Sigmoid colon (tissue), 7 donors: ENCODE measurements around the gene SERINC3. TPM values are rescaled to one million over a fixed set of nuclear protein-coding genes. Genes with fewer than 3 reads are reported as not detected.

Source experiments
- DNase-seq: peaks from one replicate; pipeline ENCODE4 v3.0.0-alpha.2; 2019
- H3K27ac ChIP-seq, 4 donors: fragments of 200-600 bp; sonication (generic); one replicate each; pipeline ENCODE4 v1.5.1; 2016 to 2019; ENCODE audit warnings: mild to moderate bottlenecking in 1 of 4
- H3K27me3 ChIP-seq, 3 donors: fragments of 200-600 bp; sonication (generic); one replicate each; pipeline ENCODE4 v1.5.1; 2019; ENCODE audit warnings: mild to moderate bottlenecking in 1 of 3
- H3K36me3 ChIP-seq, 4 donors: fragments of 200-600 bp; sonication (generic); one replicate each; pipeline ENCODE4 v1.5.1; 2016 to 2019
- H3K4me1 ChIP-seq, 4 donors: fragments of 200-600 bp; sonication (generic); one replicate each; pipeline ENCODE4 v1.5.1; 2017 to 2019
- H3K4me3 ChIP-seq, 4 donors: fragments of 200-600 bp; sonication (generic); one replicate each; pipeline ENCODE4 v1.5.1; 2017 to 2019; ENCODE audit warnings: mild to moderate bottlenecking in 2 of 4, moderate library complexity in 1 of 4
- H3K9me3 ChIP-seq, 4 donors: fragments of 200-600 bp in 3 of 4; sonication (generic) in 3 of 4; one replicate each; pipeline versions ENCODE4 v1.5.1 to v1.6.1; 2013 to 2019
- EP300 ChIP-seq, 4 donors: sonication (generic); formaldehyde crosslinking; IDR thresholded peaks; one replicate each; pipeline ENCODE4 v1.6.1; 2017; ENCODE audit warnings: antibody characterized with exemption in 4 of 4
- POLR2A ChIP-seq, 2 donors: fragments of 450-650 bp; IDR thresholded peaks; one replicate each; pipeline ENCODE4 v1.6.1; 2016; ENCODE audit warnings: antibody characterized with exemption in 2 of 2, mild to moderate bottlenecking in 2 of 2, moderate library complexity in 2 of 2
- POLR2AphosphoS5 ChIP-seq, 4 donors: sonication (generic); formaldehyde crosslinking; IDR thresholded peaks; one replicate each; pipeline ENCODE4 v1.6.1; 2017; ENCODE audit warnings: antibody characterized with exemption in 4 of 4
- WGBS, 2 donors: extraction: QIAGEN DNeasy Blood & Tissue Kit; methylation state at CpG; one replicate each; pipeline ENCODE4 v1.1.7; 2013; 5-methylcytosine and 5-hydroxymethylcytosine counted together
- intact Hi-C: fragments of 100-400 bp; cut with DNase I; formaldehyde crosslinking; loops from one replicate; pipeline ENCODE4 v1.15.1; 2023
- polyA plus RNA-seq, 3 donors: library from polyadenylated mRNA; stranded (reverse); fragments of 200-250 nt; gene quantifications; one replicate each; pipeline ENCODE4 v1.2.3, GENCODE V29; 2013
- total RNA-seq, 4 donors: library from RNA; depleted of rRNA; stranded (reverse); fragments of >200 nt; gene quantifications; one replicate each; pipeline ENCODE4 v1.1.0, GENCODE V29; 2016
- TF ChIP-seq, protein P1 (sequence below), 4 experiments: fragments of 450-650 bp in 3 of 4; fragments of 200-600 bp in 1 of 4; IDR thresholded peaks; one replicate each; pipeline ENCODE4 v1.5.1; 2016 to 2019; ENCODE audit warnings: antibody characterized with exemption in 4 of 4, mild to moderate bottlenecking in 3 of 4, moderate library complexity in 2 of 4
- donor health status: healthy with polysubstance abuse.
- donor health status: Bipolar disorder and iron deficiency.
- donor health status: healthy.

SERINC3 gene
- total and polyA plus RNA-seq, 7 donors, result 11.1 to 112 (median 75.9) TPM

DNA sequence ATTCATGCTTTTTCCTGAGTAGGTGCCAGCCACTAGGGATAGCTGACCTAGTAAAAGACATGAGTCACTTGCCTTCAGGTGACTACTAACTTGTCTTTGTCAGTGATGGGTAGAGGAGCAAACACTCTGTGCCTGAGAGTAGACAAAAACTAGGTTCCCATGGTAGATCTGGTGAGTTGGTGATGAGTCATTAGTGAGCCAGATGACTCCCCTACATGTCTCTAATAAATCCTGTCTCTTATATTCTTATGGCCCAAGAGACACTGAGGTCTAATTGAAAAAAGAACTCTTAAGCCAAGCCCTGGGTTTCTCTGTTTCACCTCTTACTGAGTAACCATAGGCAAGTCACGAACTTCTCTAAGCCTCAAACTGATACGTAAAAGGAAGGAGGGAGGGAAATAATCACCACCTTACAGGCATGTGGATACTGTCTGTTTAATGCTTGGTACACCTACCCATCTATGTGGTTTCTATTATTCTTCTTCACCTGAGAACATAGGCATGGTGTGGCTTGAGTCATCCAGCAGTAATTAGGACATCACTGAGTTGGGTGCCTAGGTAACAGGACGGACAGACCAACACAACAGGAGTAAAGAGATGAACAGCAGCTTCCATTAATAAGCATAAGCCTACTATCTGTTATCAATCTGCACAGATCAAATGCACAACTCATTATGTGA, 25.9 kb downstream of the SERINC3 start:
- H3K9me3 ChIP-seq, result no peaks in the 10 kb centered on the region
- H3K4me3 ChIP-seq, result no peak overlapping the region
- H3K4me1 ChIP-seq, result peaks cover 0 to 7% (median 2%) of the 10 kb centered on the region in 4 donors
- peak overlapping the region; percentile 19 to 67 (median 40) for H3K27ac ChIP-seq
- intact Hi-C loops, result no loop called here
- TF ChIP-seq POLR2A (IDR thresholded peaks at IDR 0.05), result no peak
- TF ChIP-seq POLR2AphosphoS5 (IDR thresholded peaks at IDR 0.05), result peak in 2 of 4 donors; percentile 1 to 5
- peak; percentile 28 for DNase-seq
- peaks cover 25 to 100% (median 54%) of the 10 kb centered on the region in 4 donors for H3K36me3 ChIP-seq
- no peaks in the 10 kb centered on the region for H3K27me3 ChIP-seq
- WGBS, 2 donors, result 87 to 96% methylated on average over 3 of the region's 3 CpGs

DNA sequence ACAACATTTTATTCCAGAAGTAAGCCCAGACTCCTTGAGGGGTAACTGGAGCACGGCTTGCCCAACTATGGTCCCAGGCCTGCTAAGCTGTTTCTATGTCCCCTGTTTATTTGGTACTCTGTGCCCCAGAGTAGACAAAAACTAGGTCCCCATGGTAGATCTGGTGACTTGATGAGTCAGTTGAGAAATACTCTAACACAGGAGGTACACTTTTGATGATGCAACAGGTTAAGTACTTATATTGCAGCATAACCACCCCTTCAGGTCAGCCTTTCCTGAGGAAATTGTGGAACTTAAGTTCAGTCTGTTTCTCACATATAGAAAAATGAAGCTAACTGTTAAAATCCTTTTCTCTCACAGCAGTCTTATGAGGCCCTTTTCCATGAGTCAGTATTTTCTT, 26.6 kb downstream of the SERINC3 start:
- Histone ChIP-seq H3K27ac (peak overlapping the region; percentile 19 to 67 (median 40)), H3K4me3 (no peak overlapping the region), H3K9me3 (no peaks in the 10 kb centered on the region), H3K27me3 (no peaks in the 10 kb centered on the region), H3K4me1 (peaks cover 0 to 7% (median 2%) of the 10 kb centered on the region in 4 donors), H3K36me3 (peaks cover 18 to 100% (median 52%) of the 10 kb centered on the region in 4 donors)
- intact Hi-C loops, result no loop called here
- WGBS, 2 donors, result 96 to 97% methylated on average over 1 of the region's 1 CpG
- TF ChIP-seq EP300 (IDR thresholded peaks at IDR 0.05) (no peak), POLR2A (IDR thresholded peaks at IDR 0.05) (no peak), POLR2AphosphoS5 (IDR thresholded peaks at IDR 0.05) (peak; percentile 7 to 31 (median 16))
- TF ChIP-seq, protein P1, sequence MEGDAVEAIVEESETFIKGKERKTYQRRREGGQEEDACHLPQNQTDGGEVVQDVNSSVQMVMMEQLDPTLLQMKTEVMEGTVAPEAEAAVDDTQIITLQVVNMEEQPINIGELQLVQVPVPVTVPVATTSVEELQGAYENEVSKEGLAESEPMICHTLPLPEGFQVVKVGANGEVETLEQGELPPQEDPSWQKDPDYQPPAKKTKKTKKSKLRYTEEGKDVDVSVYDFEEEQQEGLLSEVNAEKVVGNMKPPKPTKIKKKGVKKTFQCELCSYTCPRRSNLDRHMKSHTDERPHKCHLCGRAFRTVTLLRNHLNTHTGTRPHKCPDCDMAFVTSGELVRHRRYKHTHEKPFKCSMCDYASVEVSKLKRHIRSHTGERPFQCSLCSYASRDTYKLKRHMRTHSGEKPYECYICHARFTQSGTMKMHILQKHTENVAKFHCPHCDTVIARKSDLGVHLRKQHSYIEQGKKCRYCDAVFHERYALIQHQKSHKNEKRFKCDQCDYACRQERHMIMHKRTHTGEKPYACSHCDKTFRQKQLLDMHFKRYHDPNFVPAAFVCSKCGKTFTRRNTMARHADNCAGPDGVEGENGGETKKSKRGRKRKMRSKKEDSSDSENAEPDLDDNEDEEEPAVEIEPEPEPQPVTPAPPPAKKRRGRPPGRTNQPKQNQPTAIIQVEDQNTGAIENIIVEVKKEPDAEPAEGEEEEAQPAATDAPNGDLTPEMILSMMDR (IDR thresholded peaks at IDR 0.05), result no peak
- no peak for DNase-seq

DNA sequence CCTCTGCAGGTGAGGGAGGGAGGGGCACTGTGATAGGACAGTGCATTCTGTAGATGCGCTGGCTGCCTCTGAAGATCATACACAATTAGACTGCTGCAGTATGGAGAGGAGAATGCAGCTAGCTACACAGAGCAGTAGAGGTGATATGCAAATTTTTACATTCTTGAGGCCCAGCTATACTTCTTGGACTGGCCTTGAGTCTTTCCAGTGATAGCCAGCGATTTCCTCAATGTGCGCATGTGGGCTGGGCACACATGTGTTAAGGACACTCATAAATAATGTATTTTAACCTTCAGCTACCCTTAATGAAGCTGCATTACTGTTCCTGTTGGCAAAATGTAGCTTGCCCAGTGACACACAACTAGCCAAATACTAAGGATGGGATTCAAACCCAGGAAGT, 27.2 kb downstream of the SERINC3 start:
- Histone ChIP-seq H3K27me3 (no peaks in the 10 kb centered on the region), H3K36me3 (peaks cover 12 to 100% (median 51%) of the 10 kb centered on the region in 4 donors), H3K4me3 (no peak overlapping the region), H3K4me1 (peaks cover 0 to 7% (median 2%) of the 10 kb centered on the region in 4 donors), H3K27ac (peak overlapping the region in 3 of 4 donors; percentile 13 to 67 (median 23)), H3K9me3 (no peaks in the 10 kb centered on the region)
- WGBS, 2 donors, result 85 to 97% methylated on average over 3 of the region's 3 CpGs
- no peak for DNase-seq
- intact Hi-C loops, result no loop called here
- no peak for TF ChIP-seq EP300 (IDR thresholded peaks at IDR 0.05)
- no peak for TF ChIP-seq POLR2AphosphoS5 (IDR thresholded peaks at IDR 0.05)
- TF ChIP-seq, protein P1 (IDR thresholded peaks at IDR 0.05), result no peak
- TF ChIP-seq POLR2A (IDR thresholded peaks at IDR 0.05), result no peak

DNA sequence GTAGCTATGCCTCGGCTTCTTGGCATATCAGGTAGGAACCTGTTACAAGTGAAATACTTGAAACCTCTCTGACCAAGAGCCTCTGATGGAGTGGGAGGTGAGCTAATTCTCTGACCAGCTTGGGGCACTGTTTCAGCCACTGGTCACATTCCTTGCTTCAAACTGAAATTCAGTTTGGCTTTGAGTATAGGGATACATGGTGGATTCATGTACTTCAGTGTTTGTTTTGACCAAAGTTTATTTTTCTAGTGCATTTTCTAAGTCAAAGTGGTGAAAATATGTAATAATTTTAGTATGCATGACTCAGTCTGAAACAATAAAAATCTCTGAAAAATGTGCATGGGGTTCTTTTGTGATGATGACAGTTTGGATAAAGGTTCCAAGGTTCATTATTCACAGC, 27.6 kb downstream of the SERINC3 start:
- TF ChIP-seq POLR2AphosphoS5 (IDR thresholded peaks at IDR 0.05) (no peak), EP300 (IDR thresholded peaks at IDR 0.05) (no peak), POLR2A (IDR thresholded peaks at IDR 0.05) (no peak)
- TF ChIP-seq, protein P1 (IDR thresholded peaks at IDR 0.05), result no peak
- no peak for DNase-seq
- no peaks in the 10 kb centered on the region for H3K9me3 ChIP-seq
- no peaks in the 10 kb centered on the region for H3K27me3 ChIP-seq
- H3K27ac ChIP-seq, result peak overlapping the region in 2 of 4 donors; percentile 13 to 67
- H3K4me3 ChIP-seq, result no peak overlapping the region
- H3K36me3 ChIP-seq, result peaks cover 8 to 100% (median 53%) of the 10 kb centered on the region in 4 donors
- peaks cover 0 to 7% (median 2%) of the 10 kb centered on the region in 4 donors for H3K4me1 ChIP-seq
- WGBS, 2 donors, result 84 to 92% methylated on average over 1 of the region's 1 CpG
- intact Hi-C loops, result no loop called here

DNA sequence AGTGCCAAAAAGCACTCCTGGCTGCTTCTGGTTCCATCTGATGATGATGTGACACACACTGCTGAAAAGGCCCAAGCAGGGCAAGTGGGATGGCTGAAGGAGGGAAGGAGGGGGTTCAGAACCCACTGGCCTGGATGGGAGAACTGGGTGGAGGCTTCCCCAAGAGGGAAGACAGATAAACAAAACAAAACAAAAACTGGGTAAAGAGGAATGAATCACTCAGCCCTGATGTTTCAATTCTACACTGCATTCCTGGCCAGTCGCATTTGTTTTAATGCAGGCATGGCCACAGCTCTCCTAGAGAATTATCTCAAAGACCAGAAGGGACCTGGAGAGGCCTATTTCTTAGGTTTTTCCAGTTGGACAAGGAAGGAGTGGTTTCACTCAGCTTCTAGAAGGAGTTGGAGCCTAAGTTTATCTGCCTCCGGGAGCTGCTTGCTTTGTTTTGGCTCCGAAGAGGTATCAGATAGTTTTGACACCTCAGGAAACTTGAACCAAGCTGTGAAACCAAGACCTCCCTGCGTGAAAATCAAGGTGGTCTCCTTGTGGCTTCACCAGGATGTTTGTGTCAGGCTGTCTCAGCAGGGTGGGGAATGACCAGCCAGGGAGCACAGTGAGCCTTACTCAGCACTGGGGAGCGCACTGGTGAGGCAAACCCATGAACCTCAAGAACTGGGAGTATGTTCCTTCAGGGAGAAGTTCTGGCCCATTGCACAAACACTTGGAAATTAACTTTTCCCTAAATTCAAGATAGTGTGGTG, 30.1 kb downstream of the SERINC3 start:
- 81 to 87% methylated on average over 5 of the region's 5 CpGs for WGBS, 2 donors
- peak; percentile 84 for DNase-seq
- H3K27me3 ChIP-seq, result no peaks in the 10 kb centered on the region
- intact Hi-C loops, result no loop called here
- H3K27ac ChIP-seq, result peak overlapping the region; percentile 12 to 71 (median 54)
- TF ChIP-seq, protein P1 (IDR thresholded peaks at IDR 0.05), result no peak
- TF ChIP-seq POLR2AphosphoS5 (IDR thresholded peaks at IDR 0.05) (peak in 1 of 4 donors; percentile 8), POLR2A (IDR thresholded peaks at IDR 0.05) (no peak), EP300 (IDR thresholded peaks at IDR 0.05) (no peak)
- no peaks in the 10 kb centered on the region for H3K9me3 ChIP-seq
- H3K4me1 ChIP-seq, result peaks cover 0 to 7% (median 2%) of the 10 kb centered on the region in 4 donors
- peaks cover 5 to 100% (median 48%) of the 10 kb centered on the region in 4 donors for H3K36me3 ChIP-seq
- no peak overlapping the region for H3K4me3 ChIP-seq
